Esophagus muscularis mucosa (tissue), 3 donors: ENCODE results near the gene NEUROD2.

Experiments used
- POLR2A ChIP-seq: fragments of 450-650 bp; IDR thresholded peaks from one replicate; pipeline ENCODE4 v1.6.1; 2017; ENCODE audit warnings: antibody characterized with exemption, moderate library complexity, mild to moderate bottlenecking, low read depth
- TF ChIP-seq, protein P1 (sequence below), 3 experiments: fragments of 200-600 bp in 2 of 3; fragments of 450-650 bp in 1 of 3; sonication (generic) in 2 of 3; IDR thresholded peaks; one replicate each; pipeline ENCODE4 v1.5.1; 2017 to 2019; ENCODE audit warnings: antibody characterized with exemption in 3 of 3, mild to moderate bottlenecking in 2 of 3, moderate library complexity in 1 of 3

DNA sequence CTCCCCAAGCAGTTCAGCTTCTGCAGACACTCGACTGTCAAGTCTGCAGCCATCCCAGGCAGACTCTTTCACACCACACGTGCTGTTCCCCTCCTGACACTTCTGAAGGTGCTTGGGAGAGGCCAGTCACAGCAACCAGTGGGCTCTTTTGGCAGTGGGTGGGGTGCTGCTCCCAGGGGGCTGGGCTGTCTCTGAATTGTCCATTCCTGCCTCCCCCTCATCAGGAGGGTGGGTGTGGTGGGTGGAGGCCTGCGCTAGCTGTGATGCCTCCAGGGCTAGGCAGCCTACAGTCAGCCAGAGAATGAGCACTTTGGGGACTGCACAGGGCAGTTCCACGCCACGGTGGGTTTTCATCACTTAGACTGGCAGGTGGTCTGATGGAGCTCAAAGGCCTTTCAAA is 39.5 kb upstream of the NEUROD2 start:
- TF ChIP-seq, protein P1, sequence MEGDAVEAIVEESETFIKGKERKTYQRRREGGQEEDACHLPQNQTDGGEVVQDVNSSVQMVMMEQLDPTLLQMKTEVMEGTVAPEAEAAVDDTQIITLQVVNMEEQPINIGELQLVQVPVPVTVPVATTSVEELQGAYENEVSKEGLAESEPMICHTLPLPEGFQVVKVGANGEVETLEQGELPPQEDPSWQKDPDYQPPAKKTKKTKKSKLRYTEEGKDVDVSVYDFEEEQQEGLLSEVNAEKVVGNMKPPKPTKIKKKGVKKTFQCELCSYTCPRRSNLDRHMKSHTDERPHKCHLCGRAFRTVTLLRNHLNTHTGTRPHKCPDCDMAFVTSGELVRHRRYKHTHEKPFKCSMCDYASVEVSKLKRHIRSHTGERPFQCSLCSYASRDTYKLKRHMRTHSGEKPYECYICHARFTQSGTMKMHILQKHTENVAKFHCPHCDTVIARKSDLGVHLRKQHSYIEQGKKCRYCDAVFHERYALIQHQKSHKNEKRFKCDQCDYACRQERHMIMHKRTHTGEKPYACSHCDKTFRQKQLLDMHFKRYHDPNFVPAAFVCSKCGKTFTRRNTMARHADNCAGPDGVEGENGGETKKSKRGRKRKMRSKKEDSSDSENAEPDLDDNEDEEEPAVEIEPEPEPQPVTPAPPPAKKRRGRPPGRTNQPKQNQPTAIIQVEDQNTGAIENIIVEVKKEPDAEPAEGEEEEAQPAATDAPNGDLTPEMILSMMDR (IDR thresholded peaks at IDR 0.05), result no peak
- no peak for TF ChIP-seq POLR2A
